Measurements from ENCODE around the gene TLE1. TPM values are rescaled to one million over a fixed set of nuclear protein-coding genes. Genes with fewer than 3 reads are reported as not detected.
"Not testable (repeated sequence)": the region's sequence is repeated elsewhere in the genome, so short reads cannot be mapped to it uniquely, and the experiment has no call there.

The TLE1 gene
- 10 to 100 TPM; 43.6 to 86.2 (median 68.2) TPM for total RNA-seq

GRCh38 chr9:81689343-81690175, at the start of gene TLE1:
TLE1 (minus strand) TSS chr9:81689547; CDS start chr9:81688240, 1,307 bp downstream.
- H3K4me3 ChIP-seq = peak within 1 kb of the TSS; percentile 70 to 73
- H3K36me3 ChIP-seq = peaks cover 0 to 9% of the 10 kb centered on the region in 2 donors
- no peaks in the 10 kb centered on the region for H3K27me3 ChIP-seq
- peaks cover 0 to 42% (median 8%) of the 10 kb centered on the region in 3 donors for H3K4me1 ChIP-seq
- H3K27ac ChIP-seq = peak within 1 kb of the TSS; percentile 80 to 98 (median 94)
- H3K9me3 ChIP-seq = no peaks in the 10 kb centered on the region
- peak; percentile 94 for TF ChIP-seq POLR2AphosphoS5 (IDR thresholded peaks at IDR 0.05)
- TF ChIP-seq EP300 (IDR thresholded peaks at IDR 0.05) = no peak
- TF ChIP-seq CTCF (IDR thresholded peaks at IDR 0.05) = peak in 1 of 4 experiments; percentile 6
- peak; percentile 83 to 96 for TF ChIP-seq POLR2A (IDR thresholded peaks at IDR 0.05)
- WGBS, 2 donors (ENCODE audit: low coverage in 1 of 2) = 0% methylated on average over 3 to 10 of the region's 95 CpGs
- ATAC-seq = peak; percentile 97

GRCh38 chr9:81737871-81738507, 48.6 kb upstream of the TLE1 start:
- TF ChIP-seq POLR2AphosphoS5 (IDR thresholded peaks at IDR 0.05) (no peak), EP300 (IDR thresholded peaks at IDR 0.05) (no peak), POLR2A (IDR thresholded peaks at IDR 0.05) (no peak), CTCF (IDR thresholded peaks at IDR 0.05) (no peak)
- WGBS, 2 donors (ENCODE audit: low coverage in 1 of 2) = 28 to 75% methylated on average over 2 to 6 of the region's 6 CpGs
- no peak overlapping the region for H3K4me3 ChIP-seq
- no peak overlapping the region for H3K27ac ChIP-seq
- H3K27me3 ChIP-seq = no peaks in the 10 kb centered on the region
- H3K9me3 ChIP-seq = peaks cover 0 to 4% (median 0%) of the 10 kb centered on the region in 3 donors
- H3K4me1 ChIP-seq = no peaks in the 10 kb centered on the region
- ATAC-seq = no peak
- H3K36me3 ChIP-seq = no peaks in the 10 kb centered on the region

- H3K4me3 ChIP-seq, ATAC-seq, H3K27ac ChIP-seq, H3K4me1 ChIP-seq, H3K36me3 ChIP-seq, H3K27me3 ChIP-seq, H3K9me3 ChIP-seq: not testable (repeated sequence)
- 80 to 100% methylated on average over 1 to 2 of the region's 3 CpGs for WGBS, 2 donors (ENCODE audit: low coverage in 1 of 2)
These were observed 41.2 kb upstream of the TLE1 start for GRCh38 chr9:81730498-81730897.

- 63 to 73% methylated on average over 4 of the region's 4 CpGs for WGBS, 2 donors (ENCODE audit: low coverage in 1 of 2)
- Histone ChIP-seq H3K27ac (no peak overlapping the region), H3K4me3 (no peak overlapping the region), H3K36me3 (no peaks in the 10 kb centered on the region), H3K27me3 (no peaks in the 10 kb centered on the region), H3K9me3 (no peaks in the 10 kb centered on the region), H3K4me1 (no peaks in the 10 kb centered on the region)
- TF ChIP-seq EP300 (IDR thresholded peaks at IDR 0.05) (no peak), POLR2A (IDR thresholded peaks at IDR 0.05) (no peak), POLR2AphosphoS5 (IDR thresholded peaks at IDR 0.05) (no peak), CTCF (IDR thresholded peaks at IDR 0.05) (no peak)
- no peak for ATAC-seq
These were observed 39.8 kb upstream of the TLE1 start for GRCh38 chr9:81729135-81729534.

- H3K27ac ChIP-seq = no peak overlapping the region
- H3K9me3 ChIP-seq = no peaks in the 10 kb centered on the region
- 54 to 58% methylated on average over 2 of the region's 3 CpGs for WGBS, 2 donors (ENCODE audit: low coverage in 1 of 2)
- H3K36me3 ChIP-seq = no peaks in the 10 kb centered on the region
- H3K4me1 ChIP-seq = no peaks in the 10 kb centered on the region
- no peaks in the 10 kb centered on the region for H3K27me3 ChIP-seq
- no peak for ATAC-seq
- H3K4me3 ChIP-seq = no peak overlapping the region
- no peak for TF ChIP-seq POLR2A (IDR thresholded peaks at IDR 0.05)
These were observed 35.0 kb upstream of the TLE1 start for GRCh38 chr9:81724242-81724889.

All from gastroesophageal sphincter (tissue), 4 donors.